Heart left ventricle (tissue), 13 donors: ENCODE results near the gene LGALS3BP.

Experiments used
- POLR2A ChIP-seq, 2 donors: fragments of 450-650 bp; IDR thresholded peaks; one replicate each; pipeline ENCODE4 v1.6.1; 2017; ENCODE audit warnings: antibody characterized with exemption in 2 of 2, mild to moderate bottlenecking in 2 of 2, moderate library complexity in 2 of 2
- TF ChIP-seq, protein P1 (sequence below), 12 donors: fragments of 200-600 bp; sonication (generic) in 4 of 12; IDR thresholded peaks; one replicate each; pipeline versions ENCODE4 v1.5.0 to v1.8.0; 2018 to 2022; ENCODE audit warnings: antibody characterized with exemption in 12 of 12, mild to moderate bottlenecking in 5 of 12
- donor health status: ischemic (EF 13 %, LVEDD 7.1; RV severe dilation, severe dysfunction).
- donor health status: DM: no; HTN: yes; CAD: no.
- donor health status: DM: no; HTN: no; CAD: no.
- donor health status: ischemic (EF 25% LVEDD 6.9; RV normal size, moderate dysfunction).
- donor health status: ischemic (EF 25% LVEDD 5.7; RV mildly dilated, moderate dysfunction).
- donor health status: ischemic (EF 35%, LVEDD 5.7; RV mildly dilated, moderate dysfunction).
- donor health status: nonischemic (EF 11% LVEDD 7.7; RV severe dilation, severe dysfunction).
- donor health status: DM: yes; HTN: yes; CAD: no.
- donor health status: PGD.
- donor health status: ischemic (EF 29% LVEDD 5.4; RV normal size, mild dysfunction).
- donor health status: nonischemic (EF 23%, LVEDD 6.1; RV moderate dilation, normal function).

DNA sequence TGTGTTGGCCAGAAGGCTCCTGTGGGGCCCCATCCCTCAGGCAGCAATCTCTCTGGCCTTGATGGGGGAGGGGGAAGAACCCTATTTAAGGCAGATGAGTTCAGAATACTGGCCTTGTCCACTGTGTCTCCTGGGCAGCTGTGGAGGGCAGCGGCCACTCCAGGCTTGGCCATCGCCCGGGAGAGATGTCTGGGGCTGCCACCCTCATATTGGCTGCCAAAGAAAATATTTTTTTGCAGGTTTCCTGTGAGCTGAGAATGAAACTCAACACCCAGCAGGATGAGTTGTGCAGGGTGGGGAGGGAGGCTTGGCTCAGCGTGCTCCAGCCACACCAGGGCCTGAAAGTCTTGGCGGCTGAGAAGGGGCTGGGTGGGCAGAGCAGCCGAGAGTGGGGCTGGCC, 40.1 kb downstream of the LGALS3BP start:
- TF ChIP-seq, protein P1, sequence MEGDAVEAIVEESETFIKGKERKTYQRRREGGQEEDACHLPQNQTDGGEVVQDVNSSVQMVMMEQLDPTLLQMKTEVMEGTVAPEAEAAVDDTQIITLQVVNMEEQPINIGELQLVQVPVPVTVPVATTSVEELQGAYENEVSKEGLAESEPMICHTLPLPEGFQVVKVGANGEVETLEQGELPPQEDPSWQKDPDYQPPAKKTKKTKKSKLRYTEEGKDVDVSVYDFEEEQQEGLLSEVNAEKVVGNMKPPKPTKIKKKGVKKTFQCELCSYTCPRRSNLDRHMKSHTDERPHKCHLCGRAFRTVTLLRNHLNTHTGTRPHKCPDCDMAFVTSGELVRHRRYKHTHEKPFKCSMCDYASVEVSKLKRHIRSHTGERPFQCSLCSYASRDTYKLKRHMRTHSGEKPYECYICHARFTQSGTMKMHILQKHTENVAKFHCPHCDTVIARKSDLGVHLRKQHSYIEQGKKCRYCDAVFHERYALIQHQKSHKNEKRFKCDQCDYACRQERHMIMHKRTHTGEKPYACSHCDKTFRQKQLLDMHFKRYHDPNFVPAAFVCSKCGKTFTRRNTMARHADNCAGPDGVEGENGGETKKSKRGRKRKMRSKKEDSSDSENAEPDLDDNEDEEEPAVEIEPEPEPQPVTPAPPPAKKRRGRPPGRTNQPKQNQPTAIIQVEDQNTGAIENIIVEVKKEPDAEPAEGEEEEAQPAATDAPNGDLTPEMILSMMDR (IDR thresholded peaks at IDR 0.05) = no peak
- TF ChIP-seq POLR2A (IDR thresholded peaks at IDR 0.05) = no peak
